ENCODE measurements around the gene BTBD8. TPM values are rescaled to one million over a fixed set of nuclear protein-coding genes. Genes with fewer than 3 reads are reported as not detected.

BTBD8 gene
- total and polyA plus RNA-seq, 4 donors = 0.50 to 8.3 (median 3.6) TPM

DNA sequence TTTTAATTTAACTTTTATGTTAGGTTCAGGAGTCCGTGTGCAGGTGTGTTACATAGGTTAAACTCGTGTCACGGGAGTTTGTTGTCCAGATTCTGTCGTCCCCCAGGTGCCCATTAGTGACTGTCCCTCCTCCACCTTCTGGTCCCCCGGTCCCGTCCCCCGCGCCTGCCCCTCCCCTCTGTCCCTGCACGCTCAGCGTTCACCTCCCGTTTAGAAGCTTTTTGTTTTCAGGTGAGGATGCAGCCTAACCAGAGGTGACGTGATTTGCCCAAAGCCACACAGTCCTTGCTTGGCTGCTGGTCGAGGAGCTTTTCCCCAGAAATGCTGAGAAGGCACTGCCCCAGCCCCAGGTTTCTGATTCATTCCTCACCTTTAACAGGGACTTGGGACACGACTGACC lies 138.4 kb downstream of the BTBD8 start:
- 76 to 80% methylated on average over 14 of the region's 14 CpGs for WGBS, 2 donors
- intact Hi-C loops (cut with DNase I) = no loop called here
- no peaks in the 10 kb centered on the region for H3K9me3 ChIP-seq (ENCODE audit: control insufficient read depth, low read length)

DNA sequence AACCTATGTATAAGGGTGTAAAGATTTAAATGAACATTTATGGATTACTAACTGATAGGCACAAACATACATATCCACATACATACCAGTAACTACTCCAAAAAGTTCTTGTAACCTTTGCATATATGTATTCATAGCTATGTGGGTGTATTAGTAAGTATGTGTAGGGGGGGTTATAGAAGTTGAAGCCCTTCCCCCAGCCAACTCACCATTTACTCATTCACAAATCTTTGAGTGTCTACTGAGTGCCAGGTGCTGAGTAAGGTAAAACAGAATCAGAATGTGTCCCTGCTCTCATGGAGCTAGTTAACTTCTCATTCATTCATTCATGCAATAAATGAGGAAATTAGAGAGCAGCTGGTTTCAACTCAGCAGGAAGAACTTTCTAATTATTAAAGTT lies 138.9 kb downstream of the BTBD8 start:
- intact Hi-C loops (cut with DNase I) = no loop called here
- Histone ChIP-seq H3K4me3 (ENCODE audit: low read length in 2 of 2) (no peak overlapping the region), H3K27ac (ENCODE audit: low read depth in 1 of 2, low read length in 2 of 2) (no peak overlapping the region), H3K4me1 (ENCODE audit: control insufficient read depth in 1 of 2, insufficient read depth in 2 of 2, low read length in 2 of 2) (no peaks in the 10 kb centered on the region), H3K9me3 (ENCODE audit: control insufficient read depth, low read length) (no peaks in the 10 kb centered on the region), H3K27me3 (ENCODE audit: control insufficient read depth in 1 of 2, insufficient read depth in 2 of 2, low read length in 1 of 2) (no peaks in the 10 kb centered on the region), H3K36me3 (ENCODE audit: control insufficient read depth in 1 of 2, insufficient read depth in 2 of 2, low read length in 1 of 2) (no peaks in the 10 kb centered on the region)
- ATAC-seq (ENCODE audit: low FRiP score) = no peak
- no peak for DNase-seq

More for the DNA sequence above, 138.4 kb downstream of the BTBD8 start:
- DNase-seq (no peak), ATAC-seq (ENCODE audit: low FRiP score) (no peak)
- Histone ChIP-seq H3K36me3 (ENCODE audit: control insufficient read depth in 1 of 2, insufficient read depth in 2 of 2, low read length in 1 of 2) (no peaks in the 10 kb centered on the region), H3K4me1 (ENCODE audit: control insufficient read depth in 1 of 2, insufficient read depth in 2 of 2, low read length in 2 of 2) (no peaks in the 10 kb centered on the region), H3K4me3 (ENCODE audit: low read length in 2 of 2) (no peak overlapping the region), H3K27ac (ENCODE audit: low read depth in 1 of 2, low read length in 2 of 2) (no peak overlapping the region), H3K27me3 (ENCODE audit: control insufficient read depth in 1 of 2, insufficient read depth in 2 of 2, low read length in 1 of 2) (no peaks in the 10 kb centered on the region)

DNA sequence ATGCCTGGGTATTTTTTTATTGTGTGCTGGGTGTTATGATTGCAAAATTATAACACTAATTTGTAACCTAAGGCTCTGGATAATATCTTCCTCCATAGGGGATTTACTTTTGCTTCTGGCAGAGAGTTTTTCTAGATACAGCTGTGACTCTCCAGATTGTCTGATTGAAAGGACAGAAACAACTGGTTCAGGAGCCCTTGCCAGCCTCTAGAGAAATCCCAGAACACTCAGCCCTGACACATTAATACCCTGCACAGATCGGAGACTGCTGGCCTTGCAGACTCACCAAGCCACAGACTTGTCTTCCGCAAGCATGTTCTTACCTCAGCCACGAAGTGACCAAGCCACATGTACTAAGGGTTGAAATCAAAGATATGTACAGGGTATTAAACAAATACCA lies 148.3 kb downstream of the BTBD8 start:
- Histone ChIP-seq H3K36me3 (ENCODE audit: control insufficient read depth in 1 of 2, insufficient read depth in 2 of 2, low read length in 1 of 2) (no peaks in the 10 kb centered on the region), H3K27ac (ENCODE audit: low read depth in 1 of 2, low read length in 2 of 2) (no peak overlapping the region), H3K4me3 (ENCODE audit: low read length in 2 of 2) (no peak overlapping the region), H3K27me3 (ENCODE audit: control insufficient read depth in 1 of 2, insufficient read depth in 2 of 2, low read length in 1 of 2) (no peaks in the 10 kb centered on the region), H3K4me1 (ENCODE audit: control insufficient read depth in 1 of 2, insufficient read depth in 2 of 2, low read length in 2 of 2) (no peaks in the 10 kb centered on the region), H3K9me3 (ENCODE audit: control insufficient read depth, low read length) (peaks cover 1% of the 10 kb centered on the region)
- ATAC-seq (ENCODE audit: low FRiP score) (no peak), DNase-seq (no peak)
- 61 to 74% methylated on average over 3 of the region's 3 CpGs for WGBS, 2 donors
- intact Hi-C loops (cut with DNase I) = no loop called here

DNA sequence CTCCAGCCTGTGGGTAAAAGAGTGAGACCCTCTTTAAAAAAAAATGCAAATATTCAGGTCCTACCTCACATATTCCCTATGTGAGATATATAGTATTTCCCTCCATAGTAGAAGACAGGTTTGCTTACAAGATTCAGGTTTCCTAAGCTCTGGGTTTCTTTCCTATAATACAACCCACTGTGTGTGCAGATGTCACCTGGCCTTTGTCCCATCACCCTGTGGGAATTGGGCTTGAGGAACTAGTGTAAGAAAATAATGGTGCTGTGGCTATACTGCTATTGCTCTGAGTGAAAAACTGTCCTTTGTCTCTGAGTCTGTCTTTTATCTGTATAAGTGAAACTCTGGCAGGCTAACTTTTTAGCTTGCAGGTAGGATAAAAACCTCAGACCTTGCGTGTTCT lies 150.6 kb downstream of the BTBD8 start:
- Histone ChIP-seq H3K4me1 (ENCODE audit: control insufficient read depth in 1 of 2, insufficient read depth in 2 of 2, low read length in 2 of 2) (no peaks in the 10 kb centered on the region), H3K36me3 (ENCODE audit: control insufficient read depth in 1 of 2, insufficient read depth in 2 of 2, low read length in 1 of 2) (no peaks in the 10 kb centered on the region), H3K9me3 (ENCODE audit: control insufficient read depth, low read length) (peaks cover 1% of the 10 kb centered on the region), H3K27ac (ENCODE audit: low read depth in 1 of 2, low read length in 2 of 2) (no peak overlapping the region), H3K4me3 (ENCODE audit: low read length in 2 of 2) (no peak overlapping the region), H3K27me3 (ENCODE audit: control insufficient read depth in 1 of 2, insufficient read depth in 2 of 2, low read length in 1 of 2) (no peaks in the 10 kb centered on the region)
- no peak for ATAC-seq (ENCODE audit: low FRiP score)
- WGBS, 2 donors = 88 to 94% methylated on average over 1 of the region's 1 CpG
- no peak for DNase-seq
- intact Hi-C loops (cut with DNase I) = no loop called here

Other genes with a start within 250 kb of the BTBD8 start
- 10 to 100 TPM; 50.6 to 81.5 TPM for gene TGFBR3, start 194.2 kb upstream of the BTBD8 start, total RNA-seq
- gene TGFBR3, start 194.2 kb upstream of the BTBD8 start, polyA plus RNA-seq = 10 to 100 TPM in 1 of 2 donors, 1 to 10 TPM in 1; 3.6 to 16.2 TPM
- gene BRDT, start 130.9 kb upstream of the BTBD8 start, total RNA-seq = not detected
- gene BRDT, start 130.9 kb upstream of the BTBD8 start, polyA plus RNA-seq = not detected
- gene EPHX4, start 50.4 kb upstream of the BTBD8 start, total RNA-seq = under 1 TPM; 0.71 to 0.96 TPM
- not detected for gene EPHX4, start 50.4 kb upstream of the BTBD8 start, polyA plus RNA-seq
- gene SETSIP, start 4.9 kb upstream of the BTBD8 start, total RNA-seq = not detected
- under 1 TPM in 1 of 2 donors, not detected in 1; 0.50 TPM for gene SETSIP, start 4.9 kb upstream of the BTBD8 start, polyA plus RNA-seq
- gene C1orf146, start 137.6 kb downstream of the BTBD8 start, total RNA-seq = not detected
- gene C1orf146, start 137.6 kb downstream of the BTBD8 start, polyA plus RNA-seq = not detected
- 1 to 10 TPM; 7.6 to 9.9 TPM for gene GLMN, start 218.6 kb downstream of the BTBD8 start, total RNA-seq
- 1 to 10 TPM; 5.6 to 6.9 TPM for gene GLMN, start 218.6 kb downstream of the BTBD8 start, polyA plus RNA-seq
- 10 to 100 TPM; 31.2 to 31.3 TPM for gene RPAP2, start 218.7 kb downstream of the BTBD8 start, total RNA-seq
- 10 to 100 TPM in 1 of 2 donors, 1 to 10 TPM in 1; 4.9 to 10.8 TPM for gene RPAP2, start 218.7 kb downstream of the BTBD8 start, polyA plus RNA-seq

All from aorta (tissue), 5 donors.